Measurements from ENCODE around the gene MYRIP.

The MYRIP gene

DNA sequence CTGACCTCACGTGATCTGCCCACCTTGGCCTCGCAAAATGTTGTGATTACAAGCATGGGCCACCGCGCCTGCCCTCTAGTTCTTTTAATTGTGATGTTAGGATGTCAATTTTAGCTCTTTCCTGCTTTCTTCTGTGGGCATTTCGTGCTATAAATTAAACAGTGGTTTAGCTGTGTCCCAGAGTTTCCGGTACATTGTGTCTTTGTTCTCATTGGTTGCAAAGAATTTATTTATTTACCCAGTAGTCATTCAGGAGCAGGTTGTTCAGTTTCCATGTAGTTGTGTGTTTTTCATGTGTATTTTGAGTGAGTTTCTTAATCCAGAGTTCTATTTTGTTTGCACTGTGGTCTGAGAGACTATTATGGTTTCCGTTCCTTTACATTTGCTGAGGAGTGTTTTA lies 30.1 kb downstream of the MYRIP start:
- Histone ChIP-seq H3K4me3 (ENCODE audit: low read depth, low read length) (no peak overlapping the region), H3K9me3 (ENCODE audit: control insufficient read depth, low read length) (no peaks in the 10 kb centered on the region), H3K4me2 (ENCODE audit: low read length) (no peak overlapping the region), H3K27ac (no peak overlapping the region), H3K27me3 (ENCODE audit: control insufficient read depth, insufficient read depth, low read length) (no peaks in the 10 kb centered on the region), H3K79me2 (no peaks in the 10 kb centered on the region), H3K9ac (no peak overlapping the region), H3K4me1 (no peaks in the 10 kb centered on the region), H3K36me3 (ENCODE audit: control insufficient read depth, insufficient read depth, low read length) (no peaks in the 10 kb centered on the region), H2AFZ (no peak overlapping the region)
- TF ChIP-seq, protein P1, sequence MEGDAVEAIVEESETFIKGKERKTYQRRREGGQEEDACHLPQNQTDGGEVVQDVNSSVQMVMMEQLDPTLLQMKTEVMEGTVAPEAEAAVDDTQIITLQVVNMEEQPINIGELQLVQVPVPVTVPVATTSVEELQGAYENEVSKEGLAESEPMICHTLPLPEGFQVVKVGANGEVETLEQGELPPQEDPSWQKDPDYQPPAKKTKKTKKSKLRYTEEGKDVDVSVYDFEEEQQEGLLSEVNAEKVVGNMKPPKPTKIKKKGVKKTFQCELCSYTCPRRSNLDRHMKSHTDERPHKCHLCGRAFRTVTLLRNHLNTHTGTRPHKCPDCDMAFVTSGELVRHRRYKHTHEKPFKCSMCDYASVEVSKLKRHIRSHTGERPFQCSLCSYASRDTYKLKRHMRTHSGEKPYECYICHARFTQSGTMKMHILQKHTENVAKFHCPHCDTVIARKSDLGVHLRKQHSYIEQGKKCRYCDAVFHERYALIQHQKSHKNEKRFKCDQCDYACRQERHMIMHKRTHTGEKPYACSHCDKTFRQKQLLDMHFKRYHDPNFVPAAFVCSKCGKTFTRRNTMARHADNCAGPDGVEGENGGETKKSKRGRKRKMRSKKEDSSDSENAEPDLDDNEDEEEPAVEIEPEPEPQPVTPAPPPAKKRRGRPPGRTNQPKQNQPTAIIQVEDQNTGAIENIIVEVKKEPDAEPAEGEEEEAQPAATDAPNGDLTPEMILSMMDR (IDR thresholded peaks at IDR 0.05), result no peak

DNA sequence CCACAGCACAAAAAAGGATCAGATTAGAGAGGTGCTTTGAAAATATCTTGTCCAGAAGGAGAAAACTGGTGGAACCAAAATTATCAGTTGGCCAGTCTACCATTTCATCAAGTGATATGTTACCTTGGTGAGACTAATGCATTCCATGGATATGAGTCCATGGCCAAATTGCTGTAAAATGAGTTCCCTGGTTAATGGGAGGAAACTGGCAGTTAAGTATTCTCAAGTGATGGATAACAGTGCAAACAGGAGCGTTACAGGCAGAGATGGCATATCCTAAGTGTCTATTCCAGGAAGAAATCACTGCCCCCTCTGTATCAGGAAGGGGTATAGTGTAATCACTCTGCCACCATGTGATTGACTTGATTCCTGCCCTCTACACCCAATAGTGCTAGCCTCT lies 34.0 kb downstream of the MYRIP start:
- no peak overlapping the region for H3K27ac ChIP-seq
- no peaks in the 10 kb centered on the region for H3K9me3 ChIP-seq (ENCODE audit: control insufficient read depth, low read length)
- no peak overlapping the region for H3K9ac ChIP-seq
- no peaks in the 10 kb centered on the region for H3K36me3 ChIP-seq (ENCODE audit: control insufficient read depth, insufficient read depth, low read length)
- TF ChIP-seq, protein P1 (IDR thresholded peaks at IDR 0.05), result no peak
- no peak overlapping the region for H2AFZ ChIP-seq
- H3K27me3 ChIP-seq (ENCODE audit: control insufficient read depth, insufficient read depth, low read length), result no peaks in the 10 kb centered on the region
- no peak overlapping the region for H3K4me3 ChIP-seq (ENCODE audit: low read depth, low read length)
- no peaks in the 10 kb centered on the region for H3K4me1 ChIP-seq
- no peak overlapping the region for H3K4me2 ChIP-seq (ENCODE audit: low read length)
- no peaks in the 10 kb centered on the region for H3K79me2 ChIP-seq

DNA sequence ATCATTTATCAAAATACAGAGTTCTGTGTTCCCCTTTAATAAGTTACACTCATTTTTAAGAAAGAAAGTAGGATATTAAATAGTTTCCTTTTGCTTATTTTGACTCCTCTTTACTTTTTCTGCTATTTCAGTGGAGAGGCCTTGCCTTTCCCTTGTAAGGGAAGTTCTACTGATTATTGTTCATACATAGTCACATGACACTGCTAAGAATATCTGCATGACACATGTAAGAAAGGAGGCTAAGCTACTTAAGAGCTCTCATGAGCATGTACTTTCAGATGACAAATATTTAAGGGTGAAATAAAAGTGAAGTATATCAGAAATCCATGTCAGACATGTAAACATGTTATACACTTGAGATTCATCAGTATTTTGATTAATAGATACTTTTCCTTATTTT lies 39.0 kb downstream of the MYRIP start:
- no peaks in the 10 kb centered on the region for H3K9me3 ChIP-seq (ENCODE audit: control insufficient read depth, low read length)
- no peak overlapping the region for H3K9ac ChIP-seq
- no peaks in the 10 kb centered on the region for H3K4me1 ChIP-seq
- no peak overlapping the region for H3K4me3 ChIP-seq (ENCODE audit: low read depth, low read length)
- TF ChIP-seq, protein P1 (IDR thresholded peaks at IDR 0.05), result no peak
- H3K79me2 ChIP-seq, result no peaks in the 10 kb centered on the region
- H2AFZ ChIP-seq, result no peak overlapping the region
- no peaks in the 10 kb centered on the region for H3K36me3 ChIP-seq (ENCODE audit: control insufficient read depth, insufficient read depth, low read length)
- no peaks in the 10 kb centered on the region for H3K27me3 ChIP-seq (ENCODE audit: control insufficient read depth, insufficient read depth, low read length)
- H3K4me2 ChIP-seq (ENCODE audit: low read length), result no peak overlapping the region
- H3K27ac ChIP-seq, result no peak overlapping the region

DNA sequence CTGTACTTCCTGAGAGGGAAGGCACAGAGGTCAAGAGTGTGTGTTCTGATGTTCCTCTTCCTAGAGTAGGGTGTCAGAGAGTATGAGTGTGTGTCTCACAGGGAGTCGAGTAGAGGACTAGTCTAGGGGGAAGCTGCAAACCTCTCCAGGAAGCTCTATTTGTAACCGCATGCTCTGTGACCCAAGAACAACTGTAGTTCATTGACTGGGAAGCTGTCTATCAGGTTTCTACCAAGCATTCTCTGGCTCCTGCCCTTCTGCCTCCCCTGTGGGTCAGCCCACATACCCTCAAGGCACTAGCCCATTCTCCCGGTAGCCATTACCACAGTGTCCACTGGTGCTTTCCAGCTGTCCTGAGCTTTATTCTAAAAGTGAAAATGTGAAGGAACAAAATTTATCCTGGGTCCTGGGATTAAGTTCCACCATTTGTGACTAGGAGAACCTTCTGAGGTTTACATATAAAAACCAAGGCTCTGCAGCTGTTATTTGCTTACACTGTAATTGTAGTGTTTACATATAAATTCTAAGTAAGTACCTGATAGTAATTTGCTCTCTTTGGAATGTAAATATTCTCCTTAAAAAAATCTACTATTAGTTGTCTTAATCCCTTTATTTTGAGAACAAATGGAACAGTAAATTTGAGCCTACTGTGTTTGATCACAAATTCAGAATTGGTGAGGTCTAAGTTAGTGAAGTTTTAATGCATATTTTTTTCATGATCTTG lies 40.7 kb downstream of the MYRIP start:
- Histone ChIP-seq H3K4me1 (no peaks in the 10 kb centered on the region), H3K27me3 (ENCODE audit: control insufficient read depth, insufficient read depth, low read length) (no peaks in the 10 kb centered on the region), H3K4me2 (ENCODE audit: low read length) (no peak overlapping the region), H3K27ac (no peak overlapping the region), H3K79me2 (no peaks in the 10 kb centered on the region), H3K9ac (no peak overlapping the region), H3K9me3 (ENCODE audit: control insufficient read depth, low read length) (no peaks in the 10 kb centered on the region), H3K4me3 (ENCODE audit: low read depth, low read length) (no peak overlapping the region), H2AFZ (no peak overlapping the region), H3K36me3 (ENCODE audit: control insufficient read depth, insufficient read depth, low read length) (no peaks in the 10 kb centered on the region)
- TF ChIP-seq, protein P1 (IDR thresholded peaks at IDR 0.05), result no peak

DNA sequence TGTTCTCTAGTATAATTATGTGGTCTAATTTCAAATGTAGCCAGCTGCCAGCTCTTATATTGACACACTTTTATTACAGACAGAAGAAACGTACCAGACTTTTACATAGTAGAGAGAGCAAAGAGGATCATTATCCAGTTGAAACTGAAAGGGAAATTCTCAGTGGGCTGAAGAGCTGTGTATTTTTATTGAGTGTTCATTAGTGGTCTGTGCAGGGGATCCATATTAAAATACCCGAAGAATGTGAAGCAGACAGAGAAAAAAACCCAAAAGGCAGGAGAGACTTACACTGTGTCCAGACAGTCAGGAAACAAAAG lies 41.3 kb downstream of the MYRIP start:
- no peak overlapping the region for H2AFZ ChIP-seq
- no peaks in the 10 kb centered on the region for H3K9me3 ChIP-seq (ENCODE audit: control insufficient read depth, low read length)
- H3K9ac ChIP-seq, result no peak overlapping the region
- no peak overlapping the region for H3K4me3 ChIP-seq (ENCODE audit: low read depth, low read length)
- H3K27ac ChIP-seq, result no peak overlapping the region
- no peaks in the 10 kb centered on the region for H3K79me2 ChIP-seq
- no peaks in the 10 kb centered on the region for H3K27me3 ChIP-seq (ENCODE audit: control insufficient read depth, insufficient read depth, low read length)
- no peak overlapping the region for H3K4me2 ChIP-seq (ENCODE audit: low read length)
- no peaks in the 10 kb centered on the region for H3K36me3 ChIP-seq (ENCODE audit: control insufficient read depth, insufficient read depth, low read length)
- no peaks in the 10 kb centered on the region for H3K4me1 ChIP-seq
- TF ChIP-seq, protein P1 (IDR thresholded peaks at IDR 0.05), result no peak
